ENCODE measurements around the gene HLTF. TPM values are rescaled to one million over a fixed set of nuclear protein-coding genes. Genes with fewer than 3 reads are reported as not detected.

Gene HLTF
- total RNA-seq, 1 donor from 2014 or later = 34.1 TPM

- no peak for DNase-seq (ENCODE audit: low read depth, low spot score)
These were observed 875 bp upstream of the HLTF start for GRCh38 chr3:149087208-149087607.

GRCh38 chr3:149085828-149086231, 503 bp downstream of the HLTF start:
- DNase-seq (ENCODE audit: low read depth, low spot score) = no peak

- no peak for DNase-seq (ENCODE audit: low read depth, low spot score)
These were observed 4.6 kb downstream of the HLTF start for GRCh38 chr3:149081772-149082171.

GRCh38 chr3:149080699-149081091, 5.6 kb downstream of the HLTF start:
- DNase-seq (ENCODE audit: low read depth, low spot score) = peak; percentile 30

- no peak for DNase-seq (ENCODE audit: low read depth, low spot score)
These were observed 6.2 kb downstream of the HLTF start for GRCh38 chr3:149080011-149080698.

- no peak for DNase-seq (ENCODE audit: low read depth, low spot score)
These were observed 8.7 kb downstream of the HLTF start for GRCh38 chr3:149077628-149078027.

GRCh38 chr3:149067883-149068282, 18.4 kb downstream of the HLTF start:
- no peak for DNase-seq (ENCODE audit: low read depth, low spot score)

GRCh38 chr3:149061776-149062175, 24.6 kb downstream of the HLTF start:
- no peak for DNase-seq (ENCODE audit: low read depth, low spot score)

- no peak for DNase-seq (ENCODE audit: low read depth, low spot score)
These were observed 27.7 kb downstream of the HLTF start for GRCh38 chr3:149058602-149059001.

- no peak for DNase-seq (ENCODE audit: low read depth, low spot score)
These were observed 28.1 kb downstream of the HLTF start for GRCh38 chr3:149058198-149058597.

- no peak for DNase-seq (ENCODE audit: low read depth, low spot score)
These were observed 30.8 kb downstream of the HLTF start for GRCh38 chr3:149055575-149055974.

- no peak for DNase-seq (ENCODE audit: low read depth, low spot score)
These were observed 41.8 kb downstream of the HLTF start for GRCh38 chr3:149044339-149045083.

- peak; percentile 24 for DNase-seq (ENCODE audit: low read depth, low spot score)
These were observed 43.4 kb downstream of the HLTF start for GRCh38 chr3:149042789-149043386.

- no peak for DNase-seq (ENCODE audit: low read depth, low spot score)
These were observed 48.0 kb downstream of the HLTF start for GRCh38 chr3:149038322-149038721.

GRCh38 chr3:149037684-149038083, 48.6 kb downstream of the HLTF start:
- no peak for DNase-seq (ENCODE audit: low read depth, low spot score)

GRCh38 chr3:149031096-149031495, 55.2 kb downstream of the HLTF start:
- no peak for DNase-seq (ENCODE audit: low read depth, low spot score)

- DNase-seq (ENCODE audit: low read depth, low spot score) = no peak
These were observed 59.6 kb downstream of the HLTF start for GRCh38 chr3:149026718-149027117.

- no peak for DNase-seq (ENCODE audit: low read depth, low spot score)
These were observed 62.4 kb downstream of the HLTF start for GRCh38 chr3:149023951-149024350.

- DNase-seq (ENCODE audit: low read depth, low spot score) = no peak
These were observed 64.5 kb downstream of the HLTF start for GRCh38 chr3:149021830-149022229.

- no peak for DNase-seq (ENCODE audit: low read depth, low spot score)
These were observed 65.5 kb downstream of the HLTF start for GRCh38 chr3:149020839-149021252.

GRCh38 chr3:149020196-149020838, 66.0 kb downstream of the HLTF start:
- DNase-seq (ENCODE audit: low read depth, low spot score) = peak; percentile 26

GRCh38 chr3:149019580-149019979, 66.8 kb downstream of the HLTF start:
- no peak for DNase-seq (ENCODE audit: low read depth, low spot score)
